Nephron (organoid): ENCODE data around the gene CMYA5.

Experiments
- H3K27ac Mint-ChIP-seq, 3 experiments: 2 replicates each; pipeline ENCODE4 v1.8.0; 2020; ENCODE audit warnings: mixed read lengths in 3 of 3, mild to moderate bottlenecking in 2 of 3, moderate library complexity in 1 of 3
- H3K27me3 Mint-ChIP-seq: 2 replicates; pipeline ENCODE4 v1.8.0; 2021; ENCODE audit warnings: low read depth, mild to moderate bottlenecking, moderate library complexity, mixed read lengths
- H3K36me3 Mint-ChIP-seq: 2 replicates; pipeline ENCODE4 v1.8.0; 2020; ENCODE audit warnings: low read depth, mixed read lengths
- H3K4me1 Mint-ChIP-seq: 2 replicates; pipeline ENCODE4 v1.8.0; 2020; ENCODE audit warnings: mixed read lengths
- H3K4me3 Mint-ChIP-seq, 3 experiments: 2 replicates each; pipeline ENCODE4 v1.8.0; 2020; ENCODE audit warnings: mild to moderate bottlenecking in 3 of 3, mixed read lengths in 3 of 3, moderate library complexity in 2 of 3
- H3K9me3 Mint-ChIP-seq: 2 replicates; pipeline ENCODE4 v1.8.0; 2020; ENCODE audit warnings: mixed read lengths
- TF ChIP-seq, protein P1 (sequence below), 3 experiments: fragments of 200-600 bp; sonication (generic); IDR thresholded peaks; one replicate each; pipeline ENCODE4 v1.5.0; 2021; ENCODE audit warnings: antibody characterized with exemption in 3 of 3; ENCODE audit not compliant: unreplicated experiment in 3 of 3

Gene CMYA5

DNA sequence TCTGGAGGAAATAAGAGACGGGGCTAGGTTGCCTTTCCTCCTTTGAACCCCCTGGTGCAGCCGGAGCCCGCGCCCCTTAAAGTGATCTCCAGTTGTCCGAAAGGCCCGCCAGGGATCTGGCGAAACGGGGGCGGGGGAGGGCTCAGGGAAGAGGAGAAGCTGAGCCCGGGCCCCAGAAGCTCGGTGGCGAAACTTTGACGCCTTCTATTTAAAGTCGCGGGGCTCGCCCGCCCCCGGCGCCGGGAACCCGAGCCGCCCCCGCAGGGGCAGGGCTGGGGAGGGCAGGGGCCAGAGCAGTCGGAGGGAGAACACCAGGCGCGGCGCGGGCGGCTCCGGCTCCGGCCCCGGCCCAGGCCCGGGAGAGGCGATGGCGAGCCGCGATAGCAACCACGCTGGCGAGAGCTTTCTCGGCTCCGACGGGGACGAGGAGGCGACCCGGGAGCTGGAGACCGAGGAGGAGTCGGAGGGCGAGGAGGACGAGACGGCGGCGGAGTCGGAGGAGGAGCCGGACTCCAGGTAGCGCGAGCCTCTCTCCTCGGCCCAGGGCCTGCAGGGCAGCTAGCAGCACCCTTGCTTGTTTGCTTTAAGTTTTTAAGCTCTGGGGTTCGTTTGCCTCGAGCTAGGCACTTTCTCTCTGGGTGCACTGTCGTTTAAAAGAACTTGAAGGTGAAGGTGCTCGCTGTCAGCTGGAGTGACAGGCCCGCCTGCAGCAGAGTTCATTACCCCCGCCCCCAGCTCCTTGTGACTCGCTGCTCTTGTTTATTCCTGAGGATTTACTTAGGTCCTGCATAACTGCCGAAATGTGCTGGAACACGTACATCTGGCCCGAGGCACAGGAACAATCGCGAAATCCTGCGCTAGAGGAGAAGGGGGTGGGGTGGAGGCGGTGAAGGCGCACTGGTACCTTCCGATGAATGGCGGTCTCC lies at the start of gene CMYA5:
TSS of gene CMYA5 (plus strand) at position 296 of the 926 bp plus-strand sequence. CDS start at position 368, 72 bp downstream.
- peak within 1 kb of the TSS; percentile 31 to 94 (median 90) for H3K27ac Mint-ChIP-seq
- no peaks in the 10 kb centered on the region for H3K27me3 Mint-ChIP-seq
- peaks cover 45% of the 10 kb centered on the region for H3K4me1 Mint-ChIP-seq
- H3K4me3 Mint-ChIP-seq = peak within 1 kb of the TSS; percentile 81 to 84 (median 84)
- TF ChIP-seq, protein P1, sequence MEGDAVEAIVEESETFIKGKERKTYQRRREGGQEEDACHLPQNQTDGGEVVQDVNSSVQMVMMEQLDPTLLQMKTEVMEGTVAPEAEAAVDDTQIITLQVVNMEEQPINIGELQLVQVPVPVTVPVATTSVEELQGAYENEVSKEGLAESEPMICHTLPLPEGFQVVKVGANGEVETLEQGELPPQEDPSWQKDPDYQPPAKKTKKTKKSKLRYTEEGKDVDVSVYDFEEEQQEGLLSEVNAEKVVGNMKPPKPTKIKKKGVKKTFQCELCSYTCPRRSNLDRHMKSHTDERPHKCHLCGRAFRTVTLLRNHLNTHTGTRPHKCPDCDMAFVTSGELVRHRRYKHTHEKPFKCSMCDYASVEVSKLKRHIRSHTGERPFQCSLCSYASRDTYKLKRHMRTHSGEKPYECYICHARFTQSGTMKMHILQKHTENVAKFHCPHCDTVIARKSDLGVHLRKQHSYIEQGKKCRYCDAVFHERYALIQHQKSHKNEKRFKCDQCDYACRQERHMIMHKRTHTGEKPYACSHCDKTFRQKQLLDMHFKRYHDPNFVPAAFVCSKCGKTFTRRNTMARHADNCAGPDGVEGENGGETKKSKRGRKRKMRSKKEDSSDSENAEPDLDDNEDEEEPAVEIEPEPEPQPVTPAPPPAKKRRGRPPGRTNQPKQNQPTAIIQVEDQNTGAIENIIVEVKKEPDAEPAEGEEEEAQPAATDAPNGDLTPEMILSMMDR (IDR thresholded peaks at IDR 0.05; ENCODE audit: unreplicated experiment in 3 of 3) = no peak
- peaks cover 29% of the 10 kb centered on the region for H3K36me3 Mint-ChIP-seq
- H3K9me3 Mint-ChIP-seq = no peaks in the 10 kb centered on the region

DNA sequence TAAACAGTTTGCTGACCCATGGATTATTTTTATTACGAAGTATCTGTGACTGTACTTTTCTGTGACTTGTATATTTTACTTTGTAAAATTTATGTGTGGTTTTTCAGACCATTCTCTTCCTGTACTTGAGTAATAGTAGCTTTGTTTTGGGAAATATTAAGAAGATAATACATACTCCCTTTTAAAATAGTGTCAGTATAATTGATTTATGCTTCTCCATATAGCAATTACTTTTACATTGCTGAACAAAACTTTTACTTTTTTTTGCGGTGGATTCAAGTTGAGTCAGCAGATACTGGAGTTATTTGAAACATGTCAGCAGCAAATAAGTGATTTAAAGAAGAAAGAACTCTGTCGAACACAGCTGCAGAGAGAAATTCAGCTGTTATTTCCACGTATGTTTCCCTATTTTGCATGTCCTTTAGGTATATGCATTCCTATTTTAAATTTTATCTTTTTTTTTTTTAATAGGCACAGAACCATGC lies 49.0 kb upstream of the CMYA5 start:
- Mint-ChIP-seq H3K36me3 (peaks cover 61% of the 10 kb centered on the region), H3K27ac (peak overlapping the region; percentile 11 to 76 (median 74)), H3K4me1 (no peaks in the 10 kb centered on the region), H3K9me3 (no peaks in the 10 kb centered on the region), H3K4me3 (no peak overlapping the region), H3K27me3 (no peaks in the 10 kb centered on the region)
- TF ChIP-seq, protein P1 (IDR thresholded peaks at IDR 0.05; ENCODE audit: unreplicated experiment in 3 of 3) = no peak

DNA sequence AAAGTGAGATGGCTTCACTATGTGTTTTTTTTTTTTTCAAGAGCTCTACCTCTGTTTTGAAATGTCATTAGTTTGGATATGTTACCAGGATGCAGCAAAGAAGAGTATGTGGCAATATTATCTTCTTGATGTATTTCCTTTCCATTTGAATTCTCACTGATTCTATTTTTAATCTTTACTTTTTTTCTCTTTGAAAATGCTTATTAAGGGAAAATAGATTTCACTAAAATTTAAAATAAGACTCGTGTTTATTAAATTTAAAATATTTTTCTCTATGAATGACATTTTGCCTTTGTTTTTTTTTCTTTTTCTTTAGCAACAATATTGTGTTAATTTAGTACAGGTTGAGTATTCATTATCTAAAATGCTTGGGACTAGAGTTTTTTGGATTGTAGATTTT lies 48.2 kb upstream of the CMYA5 start:
- H3K9me3 Mint-ChIP-seq = no peaks in the 10 kb centered on the region
- no peaks in the 10 kb centered on the region for H3K4me1 Mint-ChIP-seq
- TF ChIP-seq, protein P1 (IDR thresholded peaks at IDR 0.05; ENCODE audit: unreplicated experiment in 3 of 3) = no peak
- no peak overlapping the region for H3K4me3 Mint-ChIP-seq
- H3K36me3 Mint-ChIP-seq = peaks cover 62% of the 10 kb centered on the region
- no peaks in the 10 kb centered on the region for H3K27me3 Mint-ChIP-seq
- no peak overlapping the region for H3K27ac Mint-ChIP-seq

DNA sequence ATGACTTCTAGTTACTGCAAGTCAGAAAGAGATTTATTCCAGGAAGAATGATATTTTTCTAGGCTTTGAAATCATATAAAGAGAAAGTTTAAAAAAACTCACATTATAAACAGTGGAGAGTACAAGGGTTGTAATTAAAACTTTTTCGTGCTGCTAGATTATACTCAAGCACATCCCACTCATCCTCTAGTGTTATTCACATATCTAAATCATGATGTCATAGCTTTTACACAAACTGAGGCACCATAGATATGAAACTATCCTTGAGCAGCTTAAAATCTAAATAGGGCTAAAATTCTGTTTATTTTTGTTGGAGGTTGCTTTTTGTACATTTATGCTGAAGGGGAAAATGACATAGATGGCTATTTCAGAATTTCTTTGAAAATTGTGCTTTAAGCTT lies 47.4 kb upstream of the CMYA5 start:
- no peaks in the 10 kb centered on the region for H3K27me3 Mint-ChIP-seq
- H3K9me3 Mint-ChIP-seq = no peaks in the 10 kb centered on the region
- H3K36me3 Mint-ChIP-seq = peaks cover 63% of the 10 kb centered on the region
- TF ChIP-seq, protein P1 (IDR thresholded peaks at IDR 0.05; ENCODE audit: unreplicated experiment in 3 of 3) = no peak
- no peaks in the 10 kb centered on the region for H3K4me1 Mint-ChIP-seq
- H3K4me3 Mint-ChIP-seq = no peak overlapping the region
- peak overlapping the region in 1 of 3 experiments; percentile 76 for H3K27ac Mint-ChIP-seq

DNA sequence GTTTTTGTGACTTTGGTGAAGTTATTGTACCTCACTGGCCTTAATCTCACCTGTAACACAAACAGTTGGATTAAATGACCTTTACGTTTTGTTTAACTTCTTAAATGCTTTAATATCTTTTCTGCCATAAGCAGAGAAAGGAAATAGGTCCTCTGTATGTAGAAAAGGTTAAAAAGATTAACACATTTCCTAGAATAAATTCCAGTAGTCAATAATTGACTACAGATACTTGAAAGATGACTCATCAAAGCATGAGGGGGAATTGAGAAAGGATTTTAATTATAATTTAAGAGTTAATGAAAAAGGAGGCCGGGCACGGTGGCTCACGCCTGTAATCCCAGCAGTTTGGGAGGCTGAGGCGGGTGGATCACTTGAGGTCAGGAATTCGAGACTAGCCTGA lies 35.8 kb upstream of the CMYA5 start:
- Mint-ChIP-seq H3K27ac (peak overlapping the region in 2 of 3 experiments; percentile 39 to 76), H3K4me1 (no peaks in the 10 kb centered on the region), H3K4me3 (no peak overlapping the region), H3K36me3 (peaks cover 42% of the 10 kb centered on the region), H3K9me3 (no peaks in the 10 kb centered on the region), H3K27me3 (no peaks in the 10 kb centered on the region)
- TF ChIP-seq, protein P1 (IDR thresholded peaks at IDR 0.05; ENCODE audit: unreplicated experiment in 3 of 3) = no peak
